ENCODE data around the gene DKC1.

GRCh38 chrX:154715825-154716224 lies 46.8 kb upstream of the DKC1 start:
- no peak for TF ChIP-seq CTCF (IDR thresholded peaks at IDR 0.05)
- TF ChIP-seq POLR2A (IDR thresholded peaks at IDR 0.05), result no peak
- no peak for TF ChIP-seq POLR2AphosphoS5 (IDR thresholded peaks at IDR 0.05)
- no peak for TF ChIP-seq EP300 (IDR thresholded peaks at IDR 0.05)

Data from suprapubic skin (tissue), 4 donors.